ENCODE results near the gene CLC.

- no peak for TF ChIP-seq CTCF (IDR thresholded peaks at IDR 0.05)
- no peak for TF ChIP-seq ZFX (IDR thresholded peaks at IDR 0.05; ENCODE audit: borderline replicate concordance)
These were observed 2.6 kb upstream of the CLC start for GRCh38 chr19:39740395-39740794.

Measured in 22Rv1 (cell line).